Measurements from ENCODE around the gene COL27A1.

Gene COL27A1

GRCh38 chr9:114166103-114166470 is 10.8 kb downstream of the COL27A1 start:
- in situ Hi-C loops (cut with MboI; ENCODE audit: low sequenced_read_pairs): no loop called here

GRCh38 chr9:114166614-114167572 is 11.6 kb downstream of the COL27A1 start:
- in situ Hi-C loops (cut with MboI; ENCODE audit: low sequenced_read_pairs): no loop called here

- in situ Hi-C loops (cut with MboI; ENCODE audit: low sequenced_read_pairs): no loop called here
Observed at GRCh38 chr9:114167591-114168091, 12.3 kb downstream of the COL27A1 start.

GRCh38 chr9:114168281-114169028 is 13.1 kb downstream of the COL27A1 start:
- in situ Hi-C loops (cut with MboI; ENCODE audit: low sequenced_read_pairs): no loop called here

- in situ Hi-C loops (cut with MboI; ENCODE audit: low sequenced_read_pairs): no loop called here
Observed at GRCh38 chr9:114169029-114169951, 14.0 kb downstream of the COL27A1 start.

- in situ Hi-C loops (cut with MboI; ENCODE audit: low sequenced_read_pairs): no loop called here
Observed at GRCh38 chr9:114169952-114170770, 14.8 kb downstream of the COL27A1 start.

GRCh38 chr9:114170771-114171461 is 15.6 kb downstream of the COL27A1 start:
- in situ Hi-C loops (cut with MboI; ENCODE audit: low sequenced_read_pairs): no loop called here

GRCh38 chr9:114171500-114171899 is 16.2 kb downstream of the COL27A1 start:
- in situ Hi-C loops (cut with MboI; ENCODE audit: low sequenced_read_pairs): no loop called here

GRCh38 chr9:114172981-114173833 is 17.9 kb downstream of the COL27A1 start:
- in situ Hi-C loops (cut with MboI; ENCODE audit: low sequenced_read_pairs): no loop called here

GRCh38 chr9:114174557-114174875 is 19.2 kb downstream of the COL27A1 start:
- in situ Hi-C loops (cut with MboI; ENCODE audit: low sequenced_read_pairs): no loop called here

GRCh38 chr9:114174876-114175771 is 19.8 kb downstream of the COL27A1 start:
- in situ Hi-C loops (cut with MboI; ENCODE audit: low sequenced_read_pairs): no loop called here

- in situ Hi-C loops (cut with MboI; ENCODE audit: low sequenced_read_pairs): no loop called here
Observed at GRCh38 chr9:114176624-114177291, 21.4 kb downstream of the COL27A1 start.

GRCh38 chr9:114177423-114178064 is 22.2 kb downstream of the COL27A1 start:
- in situ Hi-C loops (cut with MboI; ENCODE audit: low sequenced_read_pairs): no loop called here

GRCh38 chr9:114178076-114178475 is 22.7 kb downstream of the COL27A1 start:
- in situ Hi-C loops (cut with MboI; ENCODE audit: low sequenced_read_pairs): no loop called here

GRCh38 chr9:114178756-114179450 is 23.6 kb downstream of the COL27A1 start:
- in situ Hi-C loops (cut with MboI; ENCODE audit: low sequenced_read_pairs): no loop called here

- in situ Hi-C loops (cut with MboI; ENCODE audit: low sequenced_read_pairs): no loop called here
Observed at GRCh38 chr9:114179516-114179915, 24.2 kb downstream of the COL27A1 start.
